Measurements from ENCODE around the gene SLC22A1.
"Not testable (repeated sequence)": the region's sequence is repeated elsewhere in the genome, so short reads cannot be mapped to it uniquely, and the experiment has no call there.

SLC22A1 gene

GRCh38 chr6:160095146-160095845 lies 26.3 kb upstream of the SLC22A1 start:
- no peak for DNase-seq

- DNase-seq: peak; percentile 24
These were observed 20.1 kb upstream of the SLC22A1 start for GRCh38 chr6:160101277-160102205.

GRCh38 chr6:160102399-160102798 lies 19.2 kb upstream of the SLC22A1 start:
- no peak for DNase-seq

- DNase-seq: no peak
These were observed 18.4 kb upstream of the SLC22A1 start for GRCh38 chr6:160102956-160103824.

- DNase-seq: no peak
These were observed 17.9 kb upstream of the SLC22A1 start for GRCh38 chr6:160103825-160104100.

GRCh38 chr6:160104821-160105517 lies 16.6 kb upstream of the SLC22A1 start:
- no peak for DNase-seq

- no peak for DNase-seq
These were observed 15.6 kb upstream of the SLC22A1 start for GRCh38 chr6:160106010-160106409.

GRCh38 chr6:160106701-160107100 lies 14.9 kb upstream of the SLC22A1 start:
- DNase-seq: no peak

GRCh38 chr6:160108077-160108476 lies 13.5 kb upstream of the SLC22A1 start:
- no peak for DNase-seq

- no peak for DNase-seq
These were observed 11.0 kb upstream of the SLC22A1 start for GRCh38 chr6:160110586-160111123.

- no peak for DNase-seq
These were observed 9.8 kb upstream of the SLC22A1 start for GRCh38 chr6:160111806-160112205.

GRCh38 chr6:160112628-160113299 lies 8.9 kb upstream of the SLC22A1 start:
- DNase-seq: no peak

GRCh38 chr6:160114536-160114935 lies 7.1 kb upstream of the SLC22A1 start:
- not testable (repeated sequence) for DNase-seq

- no peak for DNase-seq
These were observed 6.2 kb upstream of the SLC22A1 start for GRCh38 chr6:160115421-160115820.

GRCh38 chr6:160116411-160116810 lies 5.2 kb upstream of the SLC22A1 start:
- no peak for DNase-seq

GRCh38 chr6:160117137-160117536 lies 4.5 kb upstream of the SLC22A1 start:
- no peak for DNase-seq

GRCh38 chr6:160118620-160119229 lies 2.9 kb upstream of the SLC22A1 start:
- DNase-seq: no peak

GRCh38 chr6:160120087-160120486 lies 1.5 kb upstream of the SLC22A1 start:
- no peak for DNase-seq

GRCh38 chr6:160121981-160122380 lies 366 bp downstream of the SLC22A1 start:
- no peak for DNase-seq

- DNase-seq: no peak
These were observed 1.1 kb downstream of the SLC22A1 start for GRCh38 chr6:160122744-160123143.

GRCh38 chr6:160124007-160124406 lies 2.4 kb downstream of the SLC22A1 start:
- no peak for DNase-seq

Data from KG1 (cell line).